ENCODE results near the gene FAM184B. TPM values are rescaled to one million over a fixed set of nuclear protein-coding genes. Genes with fewer than 3 reads are reported as not detected.

The FAM184B gene
- total RNA-seq, 6 experiments from 2014 or later: not detected

- Histone ChIP-seq H3K4me3 (no peak overlapping the region), H3K9me3 (no peaks in the 10 kb centered on the region), H3K4me1 (no peaks in the 10 kb centered on the region), H3K36me3 (no peaks in the 10 kb centered on the region), H3K27me3 (no peaks in the 10 kb centered on the region), H3K27ac (no peak overlapping the region)
- no peak for DNase-seq
- intact Hi-C loops (cut with DNase I): no loop called here
- no peak for ATAC-seq
- TF ChIP-seq CTCF (IDR thresholded peaks at IDR 0.05) (no peak), POLR2A (IDR thresholded peaks at IDR 0.05) (no peak)
- WGBS (ENCODE audit: insufficient coverage, low coverage, low lambda C conversion rate, missing lambda C conversion rate): 48% methylated on average over 7 of the region's 8 CpGs
Measured at GRCh38 chr4:17771284-17771908, 10.0 kb downstream of the FAM184B start.

- Histone ChIP-seq H3K27me3 (no peaks in the 10 kb centered on the region), H3K27ac (no peak overlapping the region), H3K4me3 (no peak overlapping the region), H3K4me1 (no peaks in the 10 kb centered on the region), H3K36me3 (no peaks in the 10 kb centered on the region), H3K9me3 (no peaks in the 10 kb centered on the region)
- ATAC-seq: no peak
- intact Hi-C loops (cut with DNase I): no loop called here
- WGBS (ENCODE audit: insufficient coverage, low coverage, low lambda C conversion rate, missing lambda C conversion rate): 58% methylated on average over 4 of the region's 4 CpGs
- DNase-seq: no peak
- TF ChIP-seq POLR2A (IDR thresholded peaks at IDR 0.05): no peak
- no peak for TF ChIP-seq CTCF (IDR thresholded peaks at IDR 0.05)
Measured at GRCh38 chr4:17770845-17771244, 10.6 kb downstream of the FAM184B start.

- intact Hi-C loops (cut with DNase I): no loop called here
- 59% methylated on average over 7 of the region's 8 CpGs for WGBS (ENCODE audit: insufficient coverage, low coverage, low lambda C conversion rate, missing lambda C conversion rate)
- no peak for DNase-seq
- TF ChIP-seq CTCF (IDR thresholded peaks at IDR 0.05) (no peak), POLR2A (IDR thresholded peaks at IDR 0.05) (no peak)
- H3K9me3 ChIP-seq: no peaks in the 10 kb centered on the region
- H3K27ac ChIP-seq: no peak overlapping the region
- no peak overlapping the region for H3K4me3 ChIP-seq
- no peaks in the 10 kb centered on the region for H3K4me1 ChIP-seq
- no peak for ATAC-seq
- H3K27me3 ChIP-seq: no peaks in the 10 kb centered on the region
- H3K36me3 ChIP-seq: no peaks in the 10 kb centered on the region
Measured at GRCh38 chr4:17769406-17770174, 11.8 kb downstream of the FAM184B start.

- H3K27me3 ChIP-seq: no peaks in the 10 kb centered on the region
- no peaks in the 10 kb centered on the region for H3K4me1 ChIP-seq
- DNase-seq (no peak), ATAC-seq (no peak)
- no peaks in the 10 kb centered on the region for H3K36me3 ChIP-seq
- no peaks in the 10 kb centered on the region for H3K9me3 ChIP-seq
- 81% methylated on average over 6 of the region's 33 CpGs for WGBS (ENCODE audit: insufficient coverage, low coverage, low lambda C conversion rate, missing lambda C conversion rate)
- no peak for TF ChIP-seq CTCF (IDR thresholded peaks at IDR 0.05)
- no peak for TF ChIP-seq POLR2A (IDR thresholded peaks at IDR 0.05)
- H3K27ac ChIP-seq: no peak overlapping the region
- intact Hi-C loops (cut with DNase I): no loop called here
- H3K4me3 ChIP-seq: no peak overlapping the region
Measured at GRCh38 chr4:17766826-17767458, 14.5 kb downstream of the FAM184B start.
